ENCODE data around the gene SNRPD2. TPM values are rescaled to one million over a fixed set of nuclear protein-coding genes. Genes with fewer than 3 reads are reported as not detected.

Gene SNRPD2
- total RNA-seq, 1 experiment from 2014 or later = 793 TPM

- Mint-ChIP-seq H3K9me3 (peaks cover 0 to 3% of the 10 kb centered on the region in 2 experiments; a peak in 1 of 5 replicates), H3K4me1 (peaks cover 14 to 20% of the 10 kb centered on the region in 2 experiments), H3K4me3 (no peak overlapping the region), H3K27me3 (ENCODE audit: low read depth) (peaks cover 38% of the 10 kb centered on the region), H3K27ac (no peak overlapping the region), H3K36me3 (ENCODE audit: insufficient read depth in 1 of 3, low read depth in 3 of 3) (no peaks in the 10 kb centered on the region)
- H3K9me3 ChIP-seq (ENCODE audit: control insufficient read depth, low read depth, low read length) = no peaks in the 10 kb centered on the region
- H3K14ac ChIP-seq (ENCODE audit: insufficient read depth, low read length) = no peak overlapping the region
- H3K23ac ChIP-seq (ENCODE audit: insufficient read length, low read depth, low read length) = no peak overlapping the region
- no peak overlapping the region for H3T11ph ChIP-seq (ENCODE audit: low read length)
- H2BK12ac ChIP-seq (ENCODE audit: insufficient read length, low read depth, low read length) = no peak overlapping the region
- no peak overlapping the region for H4K5ac ChIP-seq (ENCODE audit: insufficient read length, low read depth, low read length)
- H3K9ac ChIP-seq (ENCODE audit: extremely low read depth, insufficient read length, low read length) = no peak overlapping the region
- no peak overlapping the region for H2BK5ac ChIP-seq (ENCODE audit: insufficient read length, low read length)
- H2BK20ac ChIP-seq (ENCODE audit: low read depth, low read length, poor library complexity, severe bottlenecking) = no peak overlapping the region
- no peaks in the 10 kb centered on the region for H4K20me1 ChIP-seq (ENCODE audit: control insufficient read depth, insufficient read depth, insufficient read length)
- no peak overlapping the region for H2BK15ac ChIP-seq (ENCODE audit: low read depth, low read length)
- no peak overlapping the region for H4K8ac ChIP-seq (replicated peaks; ENCODE audit: insufficient read length, low read depth, low read length)
- no peak overlapping the region for H3K27ac ChIP-seq (ENCODE audit: insufficient read length, low read depth, low read length)
- H3K23me2 ChIP-seq (ENCODE audit: insufficient read length, low read depth, low read length, poor library complexity, severe bottlenecking) = peaks cover 13% of the 10 kb centered on the region
- peaks cover 2% of the 10 kb centered on the region; the same call in 1 of the 2 replicates for H3K4me1 ChIP-seq (ENCODE audit: insufficient read depth, low read length)
- H2AK5ac ChIP-seq (ENCODE audit: insufficient read length, low read length) = no peak overlapping the region
- H3K27me3 ChIP-seq (ENCODE audit: insufficient read depth, low read length) = peaks cover 9% of the 10 kb centered on the region; the same call in 1 of the 2 replicates
- H3K79me2 ChIP-seq (ENCODE audit: insufficient read depth, low read length) = no peaks in the 10 kb centered on the region
- H3K18ac ChIP-seq (ENCODE audit: insufficient read length, low read depth, low read length) = no peak overlapping the region
- H4K91ac ChIP-seq (ENCODE audit: insufficient read length, low read depth, low read length) = no peak overlapping the region
- no peak overlapping the region for H3K4ac ChIP-seq (ENCODE audit: low read depth, low read length)
- no peak for TF ChIP-seq CTCF (conservative IDR thresholded peaks at IDR 0.05)
- no peak overlapping the region for H3K56ac ChIP-seq (ENCODE audit: insufficient read length, low read depth, low read length)
- H2BK120ac ChIP-seq (ENCODE audit: low read depth, low read length, poor library complexity, severe bottlenecking) = no peak overlapping the region
- no peak overlapping the region for H2AFZ ChIP-seq (ENCODE audit: low read length)
- no peak overlapping the region for H3K4me2 ChIP-seq (ENCODE audit: insufficient read depth, insufficient read length, low read length)
- no CpG with 5 or more reads among the region's 7 CpGs for WGBS (ENCODE audit: extremely low coverage, insufficient read length, low lambda C conversion rate)
- no peak for DNase-seq
- H3K79me1 ChIP-seq (ENCODE audit: insufficient read depth, low read depth, low read length, poor library complexity, severe bottlenecking) = no peaks in the 10 kb centered on the region
Observed at GRCh38 chr19:45664575-45664974, 27.2 kb downstream of the SNRPD2 start.

Data from H9 (cell line).